RWPE1 (cell line): Measurements from ENCODE around the gene LDLRAD2.
A peak's percentile ranks its signal among the peaks of the same experiment; 100 is the strongest.

Experiments
- CTCF ChIA-PET: fragments of 350-600 bp; sonication (Branson Sonifier 250); formaldehyde crosslinking; extraction: SDS; loops from one replicate; lab custom pipeline; 2021; lab: Yijun Ruan, JAX
- POLR2A ChIA-PET: fragments of 400-600 bp; formaldehyde crosslinking; extraction: SDS; loops from one replicate; lab custom pipeline; 2020; ENCODE audit warnings: antibody characterized with exemption; ENCODE audit not compliant: low non-redundant PET; lab: Yijun Ruan, JAX
- DNase-seq: peaks from one replicate; pipeline ENCODE4 v3.0.0; 2012; ENCODE audit warnings: low spot score
- H3K27ac ChIP-seq: fragments of 450-650 bp; 2 replicates; pipeline ENCODE4 v1.5.1; 2017
- CTCF ChIP-seq: fragments of 450-650 bp; conservative IDR thresholded peaks from 2 replicates; pipeline ENCODE4 v1.5.1; 2017; ENCODE audit warnings: low read depth, mild to moderate bottlenecking

The LDLRAD2 gene

DNA sequence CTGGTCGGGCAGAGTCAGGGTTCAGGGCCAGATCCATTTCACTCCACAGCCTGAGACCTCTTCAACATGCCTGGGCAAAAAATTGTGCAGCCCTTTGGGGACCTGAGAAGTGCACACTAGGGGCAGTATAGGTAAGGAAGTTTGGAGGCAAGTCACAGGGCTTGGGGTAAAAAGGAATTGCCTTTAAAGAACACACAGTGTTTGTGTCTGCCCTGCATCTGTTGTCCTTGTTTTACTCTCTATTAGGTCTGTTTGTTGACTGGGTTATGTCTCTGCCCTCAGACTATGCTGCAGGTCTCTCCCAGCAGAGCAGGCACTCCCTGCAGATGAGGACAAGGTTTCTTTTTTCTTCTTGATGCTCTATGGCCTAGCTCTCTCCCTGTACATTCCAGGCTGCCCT is 22.0 kb downstream of the LDLRAD2 start:
- TF ChIP-seq CTCF, result no peak
- no peak for DNase-seq
- POLR2A ChIA-PET, result no interaction called here
- peak overlapping the region; percentile 4; the same call in 1 of the 2 replicates for H3K27ac ChIP-seq
- CTCF ChIA-PET, result no interaction called here

DNA sequence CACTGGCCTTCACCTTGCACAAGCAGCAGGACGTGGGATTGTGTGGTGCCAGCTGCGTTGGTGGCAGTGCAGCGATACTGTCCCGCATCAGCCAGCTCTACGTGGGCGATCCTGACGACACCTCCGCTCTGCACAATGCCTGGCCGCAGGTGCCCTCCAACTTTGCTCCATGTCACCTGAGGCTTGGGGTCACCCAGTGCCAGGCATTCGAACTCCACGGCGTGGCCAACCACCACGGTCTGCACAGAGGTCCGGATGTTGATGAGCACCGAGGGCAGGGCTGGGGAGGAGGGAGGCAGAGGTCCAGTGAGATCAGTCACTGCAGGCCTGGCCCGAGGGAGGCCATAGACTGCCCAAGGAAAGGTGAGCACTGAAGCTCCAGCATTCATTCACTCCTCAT is 22.6 kb downstream of the LDLRAD2 start:
- CTCF ChIA-PET, result no interaction called here

DNA sequence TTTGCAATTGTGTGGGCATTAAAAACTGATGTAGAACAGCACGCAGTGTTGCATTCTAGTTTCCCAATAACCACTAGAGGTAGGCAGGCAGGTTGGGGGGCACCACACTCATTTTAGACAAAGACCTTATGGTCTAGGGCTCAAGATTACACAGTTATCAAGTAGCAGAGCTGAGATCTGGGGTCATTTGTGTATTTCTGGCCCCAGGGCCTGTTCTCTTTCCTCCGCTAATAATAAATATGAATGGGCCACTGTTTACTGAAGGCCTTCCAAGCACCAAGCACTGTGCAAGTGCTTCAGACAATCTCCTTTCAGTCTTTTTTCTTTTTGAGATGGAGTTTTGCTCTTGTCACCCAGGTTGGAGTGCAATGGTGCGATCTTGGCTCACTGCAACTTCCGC is 23.9 kb downstream of the LDLRAD2 start:
- no peak for TF ChIP-seq CTCF
- ChIA-PET POLR2A (no interaction called here), CTCF (no interaction called here)
- no peak for DNase-seq
- H3K27ac ChIP-seq, result no peak overlapping the region

More for the DNA sequence above, 22.6 kb downstream of the LDLRAD2 start:
- TF ChIP-seq CTCF, result no peak
- H3K27ac ChIP-seq, result no peak overlapping the region
- POLR2A ChIA-PET, result no interaction called here
- DNase-seq, result no peak

GRCh38 chr1:21836729-21837128 is 24.7 kb downstream of the LDLRAD2 start:
- TF ChIP-seq CTCF, result no peak
- no peak for DNase-seq
- ChIA-PET CTCF (no interaction called here), POLR2A (no interaction called here)
- no peak overlapping the region; the same call in 1 of the 2 replicates for H3K27ac ChIP-seq

DNA sequence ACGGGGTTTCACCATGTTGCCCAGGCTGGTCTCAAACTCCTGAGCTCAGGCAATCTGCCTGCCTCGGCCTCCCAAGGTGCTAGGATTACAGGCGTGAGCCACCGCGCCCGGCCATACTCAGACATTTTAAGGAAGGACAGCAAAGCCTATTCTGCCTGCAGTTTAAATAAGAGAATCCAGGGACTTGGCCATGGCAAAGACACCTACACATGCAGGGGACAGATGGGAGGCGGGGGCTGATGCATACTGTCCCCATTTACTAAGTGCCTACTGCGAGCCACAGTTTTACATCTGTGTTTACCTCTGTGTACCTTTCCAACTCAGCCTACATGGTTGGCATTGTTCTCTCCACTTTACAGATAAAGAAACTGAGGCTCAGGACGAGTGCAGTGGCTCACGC is 25.4 kb downstream of the LDLRAD2 start:
- POLR2A ChIA-PET, result no interaction called here
- DNase-seq, result no peak
- no peak for TF ChIP-seq CTCF
- no peak overlapping the region for H3K27ac ChIP-seq
- CTCF ChIA-PET, result no interaction called here

DNA sequence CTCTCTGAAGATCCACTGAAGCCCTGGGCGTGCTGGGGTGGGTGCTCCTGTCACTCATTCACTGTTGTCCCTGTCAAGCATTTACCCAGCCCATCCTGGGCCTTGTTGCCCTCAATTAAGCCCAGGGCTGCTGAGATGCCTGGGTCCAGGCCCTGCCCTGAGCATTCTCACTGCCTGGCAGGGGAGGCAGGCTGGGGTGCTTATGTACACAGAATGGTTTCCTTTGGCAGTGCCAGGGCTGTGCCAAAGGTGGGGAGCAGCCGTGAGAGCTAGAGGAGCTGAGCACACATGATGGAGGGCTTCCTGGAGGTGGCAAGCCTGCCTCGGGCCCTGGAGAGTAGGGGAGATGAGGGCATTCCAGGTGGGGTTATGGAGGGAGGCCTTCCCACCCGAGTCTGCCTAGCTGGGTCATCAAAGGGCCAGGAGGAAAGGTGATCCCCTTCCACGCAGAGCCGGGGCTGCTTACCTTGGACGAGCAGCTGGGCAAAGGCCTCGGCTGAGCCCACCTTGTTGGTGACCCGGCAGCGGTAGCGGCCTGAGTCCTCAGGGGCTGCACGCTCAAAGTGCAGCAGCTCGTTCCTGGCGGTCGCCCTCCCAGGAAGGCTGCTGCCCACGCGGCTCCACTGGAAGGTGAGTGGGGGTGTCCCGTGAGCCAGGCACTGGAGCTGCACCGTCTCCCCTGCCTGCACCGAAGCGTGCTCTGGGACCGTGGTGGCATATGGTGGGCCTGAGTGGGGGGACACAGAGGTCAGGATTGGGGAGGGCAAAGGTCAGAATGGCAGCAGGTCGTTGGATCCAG is 26.5 kb downstream of the LDLRAD2 start:
- no peak for DNase-seq
- ChIA-PET POLR2A (no interaction called here), CTCF (interaction anchor here (0.7 kb wide), 1 partner anchor 47 kb away, joined by 3 read pairs; no protein-coding TSS in a partner anchor)
- no peak overlapping the region for H3K27ac ChIP-seq
- TF ChIP-seq CTCF, result no peak
